GM18502 (cell line): ENCODE results near the gene RAB5IF.

Experiments used
- ATAC-seq: cut with Tn5 transposase; IDR thresholded peaks from one replicate; pipeline ENCODE4 v1.9.1; 2021; ENCODE audit warnings: mild to moderate bottlenecking; ENCODE audit not compliant: unreplicated experiment, poor library complexity

The RAB5IF gene

GRCh38 chr20:36654506-36654905, 48.9 kb downstream of the RAB5IF start:
- no peak for ATAC-seq

GRCh38 chr20:36655004-36655403, 49.4 kb downstream of the RAB5IF start:
- no peak for ATAC-seq

- no peak for ATAC-seq
These were observed 51.2 kb downstream of the RAB5IF start for GRCh38 chr20:36656733-36657132.

GRCh38 chr20:36658300-36658699, 52.7 kb downstream of the RAB5IF start:
- no peak for ATAC-seq
